Breast epithelium (tissue), 4 donors: ENCODE data around the gene PIK3CD. TPM values are rescaled to one million over a fixed set of nuclear protein-coding genes. Genes with fewer than 3 reads are reported as not detected.

Source experiments
- DNase-seq, 2 donors: peaks; one replicate each; pipeline ENCODE4 v3.0.0-alpha.2; 2019; ENCODE audit warnings: low spot score in 2 of 2
- H3K27ac ChIP-seq, 2 donors: fragments of 200-600 bp; sonication (generic) in 1 of 2; one replicate each; pipeline ENCODE4 v1.5.1; 2016 to 2019; ENCODE audit warnings: mild to moderate bottlenecking in 1 of 2
- H3K27me3 ChIP-seq, 2 donors: fragments of 200-600 bp; sonication (generic) in 1 of 2; one replicate each; pipeline versions ENCODE4 v1.5.1 to v1.6.0; 2017 to 2019; ENCODE audit warnings: control low read depth in 1 of 2, mild to moderate bottlenecking in 1 of 2
- H3K36me3 ChIP-seq: fragments of 200-600 bp; one replicate; pipeline ENCODE4 v1.5.1; 2019
- H3K4me1 ChIP-seq, 2 donors: fragments of 200-600 bp; sonication (generic); one replicate each; pipeline ENCODE4 v1.5.1; 2016 to 2019; ENCODE audit warnings: control low read depth in 1 of 2
- H3K4me3 ChIP-seq, 3 donors: fragments of 200-600 bp; sonication (generic); 1 replicate in 2 of 3; 2 replicates in 1 of 3; pipeline ENCODE4 v1.5.1; 2016 to 2019; ENCODE audit warnings: mild to moderate bottlenecking in 3 of 3, moderate library complexity in 2 of 3
- H3K9me3 ChIP-seq, 2 donors: fragments of 200-600 bp; sonication (generic) in 1 of 2; one replicate each; pipeline ENCODE4 v1.5.1; 2016 to 2019; ENCODE audit warnings: control low read depth in 1 of 2
- POLR2A ChIP-seq: fragments of 450-650 bp; IDR thresholded peaks from one replicate; pipeline ENCODE4 v1.6.1; 2016; ENCODE audit warnings: antibody characterized with exemption, mild to moderate bottlenecking, moderate library complexity
- POLR2AphosphoS5 ChIP-seq, 3 donors: sonication (generic); formaldehyde crosslinking; IDR thresholded peaks; one replicate each; pipeline ENCODE4 v1.6.1; 2017; ENCODE audit warnings: antibody characterized with exemption in 3 of 3
- intact Hi-C: fragments of 100-400 bp; cut with DNase I; formaldehyde crosslinking; loops from one replicate; pipeline ENCODE4 v1.15.1; 2023; ENCODE audit warnings: low total_unique reads
- total RNA-seq, 3 donors: library from RNA; depleted of rRNA; stranded (reverse); fragments of >200 nt; gene quantifications; one replicate each; pipeline ENCODE4 v1.1.0, GENCODE V29; 2016
- TF ChIP-seq, protein P1 (sequence below), 3 donors: fragments of 450-650 bp; IDR thresholded peaks; one replicate each; pipeline ENCODE4 v1.5.1; 2016 to 2017; ENCODE audit warnings: antibody characterized with exemption in 3 of 3, mild to moderate bottlenecking in 3 of 3, moderate library complexity in 3 of 3

PIK3CD gene
- total RNA-seq, 3 donors from 2014 or later = 8.2 to 12.1 (median 11.9) TPM

DNA sequence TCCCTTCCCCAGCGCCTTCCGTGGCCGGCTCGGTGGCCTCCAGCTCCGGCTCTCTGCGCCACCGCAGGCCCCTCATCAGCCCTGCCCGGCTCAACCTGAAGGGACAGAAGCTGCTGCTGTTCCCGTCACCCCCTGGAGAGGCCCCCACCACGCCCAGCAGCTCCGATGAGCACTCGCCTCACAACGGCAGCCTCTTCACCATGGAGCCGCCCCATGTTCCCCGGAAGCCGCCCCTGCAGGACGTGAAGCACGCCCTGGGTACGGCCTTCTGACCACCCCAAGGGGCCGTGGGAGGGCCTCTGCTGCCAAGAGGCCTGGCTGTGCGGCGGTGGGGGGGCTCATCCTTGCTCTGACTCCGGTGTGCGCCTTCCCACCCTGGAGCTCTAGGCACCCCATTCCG is 41.0 kb upstream of the PIK3CD start:
- H3K36me3 ChIP-seq = no peaks in the 10 kb centered on the region
- no peaks in the 10 kb centered on the region for H3K4me1 ChIP-seq
- H3K27ac ChIP-seq = no peak overlapping the region
- H3K4me3 ChIP-seq = no peak overlapping the region
- no peaks in the 10 kb centered on the region for H3K9me3 ChIP-seq
- TF ChIP-seq, protein P1, sequence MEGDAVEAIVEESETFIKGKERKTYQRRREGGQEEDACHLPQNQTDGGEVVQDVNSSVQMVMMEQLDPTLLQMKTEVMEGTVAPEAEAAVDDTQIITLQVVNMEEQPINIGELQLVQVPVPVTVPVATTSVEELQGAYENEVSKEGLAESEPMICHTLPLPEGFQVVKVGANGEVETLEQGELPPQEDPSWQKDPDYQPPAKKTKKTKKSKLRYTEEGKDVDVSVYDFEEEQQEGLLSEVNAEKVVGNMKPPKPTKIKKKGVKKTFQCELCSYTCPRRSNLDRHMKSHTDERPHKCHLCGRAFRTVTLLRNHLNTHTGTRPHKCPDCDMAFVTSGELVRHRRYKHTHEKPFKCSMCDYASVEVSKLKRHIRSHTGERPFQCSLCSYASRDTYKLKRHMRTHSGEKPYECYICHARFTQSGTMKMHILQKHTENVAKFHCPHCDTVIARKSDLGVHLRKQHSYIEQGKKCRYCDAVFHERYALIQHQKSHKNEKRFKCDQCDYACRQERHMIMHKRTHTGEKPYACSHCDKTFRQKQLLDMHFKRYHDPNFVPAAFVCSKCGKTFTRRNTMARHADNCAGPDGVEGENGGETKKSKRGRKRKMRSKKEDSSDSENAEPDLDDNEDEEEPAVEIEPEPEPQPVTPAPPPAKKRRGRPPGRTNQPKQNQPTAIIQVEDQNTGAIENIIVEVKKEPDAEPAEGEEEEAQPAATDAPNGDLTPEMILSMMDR (IDR thresholded peaks at IDR 0.05) = no peak
- TF ChIP-seq POLR2AphosphoS5 (IDR thresholded peaks at IDR 0.05) (no peak), POLR2A (no peak)
- DNase-seq = no peak
- intact Hi-C loops = no loop called here
- no peaks in the 10 kb centered on the region for H3K27me3 ChIP-seq

DNA sequence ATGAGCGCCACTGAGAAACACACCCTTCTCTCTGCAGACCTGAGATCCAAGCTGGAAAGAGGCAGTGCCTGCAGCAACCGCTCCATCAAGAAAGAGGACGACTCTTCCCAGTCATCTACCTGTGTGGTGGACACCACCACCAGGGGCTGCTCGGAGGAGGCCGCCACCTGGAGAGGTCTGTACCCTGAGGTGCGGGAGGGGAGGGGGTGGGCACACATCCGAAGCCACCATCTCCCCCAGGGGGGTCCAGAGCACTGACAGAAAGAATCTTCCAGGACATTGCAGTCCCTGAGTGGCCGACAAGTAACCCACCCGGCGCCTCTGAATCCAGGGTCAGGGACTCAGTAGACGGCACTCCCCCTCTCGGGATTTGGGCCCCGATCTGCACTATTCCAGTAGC is 39.8 kb upstream of the PIK3CD start:
- TF ChIP-seq, protein P1 (IDR thresholded peaks at IDR 0.05) = no peak
- no peak for TF ChIP-seq POLR2A
- no peak for TF ChIP-seq POLR2AphosphoS5 (IDR thresholded peaks at IDR 0.05)
- no peak for DNase-seq
- H3K27me3 ChIP-seq = no peaks in the 10 kb centered on the region
- no peaks in the 10 kb centered on the region for H3K9me3 ChIP-seq
- intact Hi-C loops = no loop called here
- no peaks in the 10 kb centered on the region for H3K4me1 ChIP-seq
- no peak overlapping the region for H3K4me3 ChIP-seq
- no peaks in the 10 kb centered on the region for H3K36me3 ChIP-seq
- H3K27ac ChIP-seq = no peak overlapping the region

DNA sequence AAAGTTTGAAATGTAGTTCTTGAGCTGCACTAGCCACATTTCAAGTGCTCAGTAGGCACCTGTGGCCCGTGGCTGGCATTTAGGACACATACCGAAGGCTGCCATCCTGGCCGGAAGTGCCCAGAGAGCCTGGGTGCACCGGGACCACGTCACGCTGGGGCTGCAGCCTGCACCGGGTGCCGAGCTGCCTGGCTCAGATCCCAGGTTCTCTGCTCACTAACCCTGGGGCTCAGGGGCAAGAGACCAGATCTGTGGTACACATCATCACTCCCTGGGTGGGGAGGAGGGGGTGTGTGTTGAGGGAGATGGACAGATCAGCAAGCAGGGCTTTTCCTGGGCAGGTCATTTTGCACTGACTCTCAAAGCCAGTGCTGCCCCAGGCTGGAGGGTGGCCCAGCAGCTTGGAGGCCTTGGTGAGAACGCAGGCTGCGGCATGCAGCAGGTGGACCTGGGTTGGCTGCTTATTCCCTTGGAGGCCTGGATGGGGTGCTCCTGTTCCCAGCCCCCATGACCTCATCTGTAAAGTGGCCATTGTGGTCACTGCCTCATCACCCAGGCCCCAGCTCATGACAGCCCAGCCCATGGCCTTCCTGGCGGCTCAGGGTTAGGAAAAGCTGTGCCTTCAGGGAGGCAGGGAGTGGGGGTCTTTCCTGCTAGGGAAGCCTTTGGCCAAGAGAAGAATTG is 39.2 kb upstream of the PIK3CD start:
- no peak for DNase-seq
- Histone ChIP-seq H3K4me1 (no peaks in the 10 kb centered on the region), H3K9me3 (no peaks in the 10 kb centered on the region), H3K36me3 (no peaks in the 10 kb centered on the region), H3K4me3 (no peak overlapping the region), H3K27me3 (no peaks in the 10 kb centered on the region), H3K27ac (no peak overlapping the region)
- intact Hi-C loops = no loop called here
- TF ChIP-seq POLR2A (no peak), POLR2AphosphoS5 (IDR thresholded peaks at IDR 0.05) (no peak)
- TF ChIP-seq, protein P1 (IDR thresholded peaks at IDR 0.05) = no peak

DNA sequence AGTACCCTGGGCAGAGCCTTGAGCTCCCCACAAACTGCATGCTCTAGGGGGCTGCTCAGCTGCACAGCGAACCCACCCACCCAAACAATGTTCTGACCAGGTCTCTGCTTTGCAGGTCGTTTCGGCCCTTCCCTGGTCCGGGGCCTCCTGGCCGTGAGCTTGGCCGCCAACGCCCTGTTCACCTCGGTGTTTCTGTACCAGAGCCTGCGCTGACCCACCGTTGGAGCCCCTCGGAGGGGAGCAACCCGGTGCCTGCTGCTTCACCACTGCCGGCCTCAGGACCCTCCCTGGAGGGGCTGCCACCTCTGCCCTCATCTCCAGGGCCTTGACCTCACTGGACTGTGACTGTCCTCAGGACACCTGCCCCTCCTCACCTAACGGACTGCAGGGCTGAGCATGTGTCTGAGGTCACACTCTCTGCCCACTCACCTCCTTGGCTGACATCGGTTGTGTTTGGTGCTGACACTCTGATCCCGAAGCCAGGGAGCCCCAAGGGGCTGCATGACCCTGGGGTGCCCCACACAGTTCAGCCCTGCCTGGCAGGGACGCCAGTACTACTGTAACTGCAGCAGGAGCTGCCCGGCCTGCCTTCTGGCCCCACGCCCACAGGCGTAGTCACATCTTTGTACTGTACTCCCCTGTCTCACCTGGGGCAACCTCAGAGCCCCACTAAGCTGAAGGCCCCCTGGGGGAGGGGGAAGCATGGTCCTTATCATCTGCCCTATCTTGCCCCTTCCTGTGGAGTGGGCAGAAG is 38.5 kb upstream of the PIK3CD start:
- no peak for DNase-seq
- Histone ChIP-seq H3K27ac (no peak overlapping the region), H3K27me3 (no peaks in the 10 kb centered on the region), H3K36me3 (no peaks in the 10 kb centered on the region), H3K9me3 (no peaks in the 10 kb centered on the region), H3K4me3 (no peak overlapping the region), H3K4me1 (no peaks in the 10 kb centered on the region)
- TF ChIP-seq POLR2AphosphoS5 (IDR thresholded peaks at IDR 0.05) (no peak), POLR2A (no peak)
- TF ChIP-seq, protein P1 (IDR thresholded peaks at IDR 0.05) = no peak
- intact Hi-C loops = no loop called here

DNA sequence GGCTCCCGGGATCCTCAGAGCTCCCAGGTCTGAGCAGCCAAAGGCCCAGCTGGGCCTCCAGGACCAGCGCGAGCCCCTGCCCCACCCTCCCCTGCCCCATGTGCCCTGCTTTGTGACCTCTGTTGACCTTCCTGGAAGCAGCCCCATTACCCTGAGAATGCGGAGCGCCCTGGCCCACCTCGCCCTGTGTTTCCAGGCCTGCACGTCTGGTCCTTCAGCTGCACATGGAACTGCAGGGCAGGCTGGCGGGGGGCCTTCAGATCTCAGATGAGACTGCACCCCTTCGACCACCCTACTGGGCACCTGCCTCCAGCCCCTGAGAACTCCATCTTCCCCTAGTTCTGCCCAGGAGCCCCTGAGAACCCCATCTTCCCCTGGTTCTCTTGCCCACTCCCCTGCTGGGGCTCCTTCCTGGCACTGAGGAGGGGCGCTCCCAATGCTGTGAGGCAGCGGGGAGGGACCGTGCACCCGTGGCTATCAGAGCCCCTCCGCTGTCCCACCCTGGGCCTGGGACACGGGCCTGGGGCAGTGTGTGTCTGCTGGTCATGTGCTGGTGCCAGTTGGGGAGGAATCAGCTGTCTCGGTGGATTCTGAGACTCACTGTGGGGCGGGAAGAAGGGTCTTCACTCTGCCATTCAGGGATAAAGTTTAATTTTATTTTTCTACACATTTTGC is 37.8 kb upstream of the PIK3CD start:
- Histone ChIP-seq H3K4me3 (no peak overlapping the region), H3K36me3 (no peaks in the 10 kb centered on the region), H3K27me3 (no peaks in the 10 kb centered on the region), H3K27ac (no peak overlapping the region), H3K9me3 (no peaks in the 10 kb centered on the region), H3K4me1 (no peaks in the 10 kb centered on the region)
- intact Hi-C loops = no loop called here
- DNase-seq = no peak
- TF ChIP-seq POLR2A (no peak), POLR2AphosphoS5 (IDR thresholded peaks at IDR 0.05) (no peak)
- TF ChIP-seq, protein P1 (IDR thresholded peaks at IDR 0.05) = no peak
